ENCODE results near the gene MMP2. TPM values are rescaled to one million over a fixed set of nuclear protein-coding genes. Genes with fewer than 3 reads are reported as not detected.
A peak's percentile ranks its signal among the peaks of the same experiment; 100 is the strongest.

Gene MMP2
- total RNA-seq, 1 donor from 2014 or later, result 1,246 TPM

DNA sequence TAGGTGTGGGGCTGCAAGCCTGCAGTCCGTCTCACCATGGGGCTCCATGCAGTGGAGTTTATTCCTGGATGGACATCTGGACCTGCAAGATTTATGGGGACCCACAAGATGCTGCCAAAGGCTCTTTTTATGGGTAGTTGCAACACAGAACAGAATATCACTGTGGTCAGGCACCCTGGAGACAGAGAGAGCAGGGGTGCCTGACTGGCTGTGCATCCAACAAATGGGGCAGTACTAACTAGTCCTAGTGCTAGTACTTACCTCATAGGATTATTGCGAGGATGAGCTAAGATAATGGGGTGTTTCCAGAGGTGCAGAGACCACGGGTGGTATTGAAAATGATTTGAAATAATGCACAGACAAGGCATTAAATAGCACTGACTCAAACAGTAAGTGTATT lies 42.4 kb upstream of the MMP2 start:
- Histone ChIP-seq H2AFZ (ENCODE audit: low read depth, low read length) (no peak overlapping the region), H3K4me2 (ENCODE audit: low read length) (no peak overlapping the region), H3K27me3 (ENCODE audit: insufficient read depth, low read length) (no peaks in the 10 kb centered on the region), H3K79me2 (ENCODE audit: insufficient read depth, low read length) (no peaks in the 10 kb centered on the region), H3K4me1 (ENCODE audit: insufficient read depth, low read length) (no peaks in the 10 kb centered on the region), H3K9me3 (ENCODE audit: insufficient read depth, low read depth, low read length) (no peaks in the 10 kb centered on the region), H4K20me1 (ENCODE audit: insufficient read depth, low read length) (no peaks in the 10 kb centered on the region), H3K9ac (ENCODE audit: low read length) (no peak overlapping the region), H3K27ac (ENCODE audit: low read depth, low read length) (no peak overlapping the region), H3K36me3 (ENCODE audit: insufficient read depth, low read length) (no peaks in the 10 kb centered on the region), H3K4me3 (ENCODE audit: insufficient read depth, low read depth, low read length) (no peak overlapping the region)
- no peaks in the 10 kb centered on the region for H3K36me3 Mint-ChIP-seq (ENCODE audit: low read depth, unreplicated experiment)
- H3K27ac Mint-ChIP-seq (ENCODE audit: unreplicated experiment), result no peak overlapping the region
- FAIRE-seq (no peak), DNase-seq (ENCODE audit: low read depth) (no peak)
- peaks cover 35% of the 10 kb centered on the region for H3K27me3 Mint-ChIP-seq (ENCODE audit: low read depth, unreplicated experiment)
- no peak for TF ChIP-seq EZH2 (IDR thresholded peaks at IDR 0.05; ENCODE audit: insufficient read depth, low read length)
- TF ChIP-seq, protein P1, sequence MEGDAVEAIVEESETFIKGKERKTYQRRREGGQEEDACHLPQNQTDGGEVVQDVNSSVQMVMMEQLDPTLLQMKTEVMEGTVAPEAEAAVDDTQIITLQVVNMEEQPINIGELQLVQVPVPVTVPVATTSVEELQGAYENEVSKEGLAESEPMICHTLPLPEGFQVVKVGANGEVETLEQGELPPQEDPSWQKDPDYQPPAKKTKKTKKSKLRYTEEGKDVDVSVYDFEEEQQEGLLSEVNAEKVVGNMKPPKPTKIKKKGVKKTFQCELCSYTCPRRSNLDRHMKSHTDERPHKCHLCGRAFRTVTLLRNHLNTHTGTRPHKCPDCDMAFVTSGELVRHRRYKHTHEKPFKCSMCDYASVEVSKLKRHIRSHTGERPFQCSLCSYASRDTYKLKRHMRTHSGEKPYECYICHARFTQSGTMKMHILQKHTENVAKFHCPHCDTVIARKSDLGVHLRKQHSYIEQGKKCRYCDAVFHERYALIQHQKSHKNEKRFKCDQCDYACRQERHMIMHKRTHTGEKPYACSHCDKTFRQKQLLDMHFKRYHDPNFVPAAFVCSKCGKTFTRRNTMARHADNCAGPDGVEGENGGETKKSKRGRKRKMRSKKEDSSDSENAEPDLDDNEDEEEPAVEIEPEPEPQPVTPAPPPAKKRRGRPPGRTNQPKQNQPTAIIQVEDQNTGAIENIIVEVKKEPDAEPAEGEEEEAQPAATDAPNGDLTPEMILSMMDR (IDR thresholded peaks at IDR 0.05; ENCODE audit: insufficient read depth, low read depth, low read length), result no peak
- peaks cover 3% of the 10 kb centered on the region for H3K4me1 Mint-ChIP-seq (ENCODE audit: low read depth, unreplicated experiment)
- H3K4me3 Mint-ChIP-seq (ENCODE audit: unreplicated experiment), result no peak overlapping the region
- no peaks in the 10 kb centered on the region for H3K9me3 Mint-ChIP-seq (ENCODE audit: unreplicated experiment)

DNA sequence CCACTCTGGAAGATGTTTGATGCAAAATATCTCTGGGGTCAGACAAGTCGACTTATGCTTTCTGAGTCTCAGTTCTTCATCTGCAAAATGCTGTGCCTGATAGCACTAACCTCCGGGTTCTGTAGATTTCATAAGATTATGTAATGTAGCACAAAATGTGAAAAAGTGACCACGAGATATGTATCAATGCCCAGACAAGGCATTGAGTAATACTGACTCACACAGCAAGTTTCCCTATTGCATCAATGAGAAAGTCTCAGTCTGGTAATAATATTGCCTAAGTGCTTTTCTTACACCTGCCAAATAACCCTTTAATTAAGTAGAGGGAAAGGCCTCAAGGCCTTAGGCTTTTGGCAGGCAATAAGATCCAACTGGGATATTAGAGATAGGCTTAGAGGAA lies 41.4 kb upstream of the MMP2 start:
- no peak overlapping the region for H2AFZ ChIP-seq (ENCODE audit: low read depth, low read length)
- no peaks in the 10 kb centered on the region for H3K4me1 ChIP-seq (ENCODE audit: insufficient read depth, low read length)
- H3K9ac ChIP-seq (ENCODE audit: low read length), result no peak overlapping the region
- DNase-seq (ENCODE audit: low read depth), result peak; percentile 9
- H3K79me2 ChIP-seq (ENCODE audit: insufficient read depth, low read length), result no peaks in the 10 kb centered on the region
- Mint-ChIP-seq H3K27ac (ENCODE audit: unreplicated experiment) (no peak overlapping the region), H3K27me3 (ENCODE audit: low read depth, unreplicated experiment) (peaks cover 32% of the 10 kb centered on the region), H3K4me1 (ENCODE audit: low read depth, unreplicated experiment) (peaks cover 3% of the 10 kb centered on the region), H3K4me3 (ENCODE audit: unreplicated experiment) (no peak overlapping the region), H3K9me3 (ENCODE audit: unreplicated experiment) (no peaks in the 10 kb centered on the region), H3K36me3 (ENCODE audit: low read depth, unreplicated experiment) (no peaks in the 10 kb centered on the region)
- H3K4me3 ChIP-seq (ENCODE audit: insufficient read depth, low read depth, low read length), result no peak overlapping the region
- no peaks in the 10 kb centered on the region for H3K9me3 ChIP-seq (ENCODE audit: insufficient read depth, low read depth, low read length)
- H3K27me3 ChIP-seq (ENCODE audit: insufficient read depth, low read length), result no peaks in the 10 kb centered on the region
- no peak for FAIRE-seq
- no peaks in the 10 kb centered on the region for H4K20me1 ChIP-seq (ENCODE audit: insufficient read depth, low read length)
- H3K36me3 ChIP-seq (ENCODE audit: insufficient read depth, low read length), result no peaks in the 10 kb centered on the region
- H3K27ac ChIP-seq (ENCODE audit: low read depth, low read length), result no peak overlapping the region
- H3K4me2 ChIP-seq (ENCODE audit: low read length), result no peak overlapping the region
- TF ChIP-seq EZH2 (IDR thresholded peaks at IDR 0.05; ENCODE audit: insufficient read depth, low read length), result no peak
- TF ChIP-seq, protein P1 (IDR thresholded peaks at IDR 0.05; ENCODE audit: insufficient read depth, low read depth, low read length), result no peak

DNA sequence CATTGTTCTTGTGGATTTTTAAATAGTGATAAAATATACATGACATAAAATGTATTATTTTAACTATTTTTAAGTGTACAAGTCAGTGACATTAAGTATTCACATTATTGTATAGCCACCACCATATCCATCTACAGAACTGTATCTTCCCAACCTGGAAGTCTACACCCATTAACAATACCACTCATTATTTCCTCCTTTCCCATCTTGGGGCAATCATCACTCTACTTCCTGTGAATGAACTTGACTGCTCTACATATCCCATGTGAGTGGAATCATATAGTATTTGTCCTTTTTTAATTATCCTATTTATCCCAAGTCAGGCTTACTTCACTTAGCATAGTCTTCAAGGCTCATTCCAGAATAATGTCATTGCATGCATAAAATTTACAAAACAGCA lies 40.7 kb upstream of the MMP2 start:
- no peak overlapping the region for H3K4me2 ChIP-seq (ENCODE audit: low read length)
- Mint-ChIP-seq H3K4me3 (ENCODE audit: unreplicated experiment) (no peak overlapping the region), H3K9me3 (ENCODE audit: unreplicated experiment) (no peaks in the 10 kb centered on the region), H3K27ac (ENCODE audit: unreplicated experiment) (no peak overlapping the region), H3K4me1 (ENCODE audit: low read depth, unreplicated experiment) (peaks cover 3% of the 10 kb centered on the region), H3K27me3 (ENCODE audit: low read depth, unreplicated experiment) (peaks cover 29% of the 10 kb centered on the region), H3K36me3 (ENCODE audit: low read depth, unreplicated experiment) (no peaks in the 10 kb centered on the region)
- no peaks in the 10 kb centered on the region for H3K79me2 ChIP-seq (ENCODE audit: insufficient read depth, low read length)
- no peaks in the 10 kb centered on the region for H3K4me1 ChIP-seq (ENCODE audit: insufficient read depth, low read length)
- DNase-seq (ENCODE audit: low read depth) (no peak), FAIRE-seq (no peak)
- H3K27me3 ChIP-seq (ENCODE audit: insufficient read depth, low read length), result no peaks in the 10 kb centered on the region
- no peaks in the 10 kb centered on the region for H3K9me3 ChIP-seq (ENCODE audit: insufficient read depth, low read depth, low read length)
- H3K4me3 ChIP-seq (ENCODE audit: insufficient read depth, low read depth, low read length), result no peak overlapping the region
- no peak overlapping the region for H3K27ac ChIP-seq (ENCODE audit: low read depth, low read length)
- H4K20me1 ChIP-seq (ENCODE audit: insufficient read depth, low read length), result no peaks in the 10 kb centered on the region
- H3K36me3 ChIP-seq (ENCODE audit: insufficient read depth, low read length), result no peaks in the 10 kb centered on the region
- H2AFZ ChIP-seq (ENCODE audit: low read depth, low read length), result no peak overlapping the region
- no peak overlapping the region for H3K9ac ChIP-seq (ENCODE audit: low read length)
- TF ChIP-seq, protein P1 (IDR thresholded peaks at IDR 0.05; ENCODE audit: insufficient read depth, low read depth, low read length), result no peak
- no peak for TF ChIP-seq EZH2 (IDR thresholded peaks at IDR 0.05; ENCODE audit: insufficient read depth, low read length)
